Peyer's patch (tissue), 4 donors: ENCODE data around the gene TAAR2.

Experiments
- POLR2A ChIP-seq, 2 donors: fragments of 450-650 bp; IDR thresholded peaks; one replicate each; pipeline ENCODE4 v1.5.1; 2017; ENCODE audit warnings: antibody characterized with exemption in 2 of 2, mild to moderate bottlenecking in 2 of 2, moderate library complexity in 2 of 2
- TF ChIP-seq, protein P1 (sequence below), 6 experiments: fragments of 450-650 bp in 4 of 6; fragments of 200-600 bp in 2 of 6; sonication (generic) in 1 of 6; IDR thresholded peaks; one replicate each; pipeline ENCODE4 v1.5.1; 2017 to 2019; ENCODE audit warnings: antibody characterized with exemption in 6 of 6, mild to moderate bottlenecking in 3 of 6, moderate library complexity in 1 of 6

- TF ChIP-seq POLR2A (IDR thresholded peaks at IDR 0.05), result no peak
- TF ChIP-seq, protein P1, sequence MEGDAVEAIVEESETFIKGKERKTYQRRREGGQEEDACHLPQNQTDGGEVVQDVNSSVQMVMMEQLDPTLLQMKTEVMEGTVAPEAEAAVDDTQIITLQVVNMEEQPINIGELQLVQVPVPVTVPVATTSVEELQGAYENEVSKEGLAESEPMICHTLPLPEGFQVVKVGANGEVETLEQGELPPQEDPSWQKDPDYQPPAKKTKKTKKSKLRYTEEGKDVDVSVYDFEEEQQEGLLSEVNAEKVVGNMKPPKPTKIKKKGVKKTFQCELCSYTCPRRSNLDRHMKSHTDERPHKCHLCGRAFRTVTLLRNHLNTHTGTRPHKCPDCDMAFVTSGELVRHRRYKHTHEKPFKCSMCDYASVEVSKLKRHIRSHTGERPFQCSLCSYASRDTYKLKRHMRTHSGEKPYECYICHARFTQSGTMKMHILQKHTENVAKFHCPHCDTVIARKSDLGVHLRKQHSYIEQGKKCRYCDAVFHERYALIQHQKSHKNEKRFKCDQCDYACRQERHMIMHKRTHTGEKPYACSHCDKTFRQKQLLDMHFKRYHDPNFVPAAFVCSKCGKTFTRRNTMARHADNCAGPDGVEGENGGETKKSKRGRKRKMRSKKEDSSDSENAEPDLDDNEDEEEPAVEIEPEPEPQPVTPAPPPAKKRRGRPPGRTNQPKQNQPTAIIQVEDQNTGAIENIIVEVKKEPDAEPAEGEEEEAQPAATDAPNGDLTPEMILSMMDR (IDR thresholded peaks at IDR 0.05), result no peak
Observed at GRCh38 chr6:132666118-132666517, 42.0 kb upstream of the TAAR2 start.
